Natural killer cell (primary cell): ENCODE data around the gene ZNF385D. TPM values are rescaled to one million over a fixed set of nuclear protein-coding genes. Genes with fewer than 3 reads are reported as not detected.

Experiments
- ATAC-seq, 3 donors: fragments of 150-1000 bp in 2 of 3; fragments of 200-7000 bp in 1 of 3; cut with Tn5 transposase; 1 replicate in 1 of 3; 2 replicates in 2 of 3; pipeline ENCODE4 v1.10.0; 2021; ENCODE audit warnings: mild to moderate bottlenecking in 2 of 3, moderate library complexity in 2 of 3
- DNase-seq, 2 donors: peaks; one replicate each; pipeline versions ENCODE4 v3.0.0 to v3.0.0-alpha.2; 2013 to 2021; ENCODE audit warnings: mixed read lengths in 1 of 2
- H3K27ac ChIP-seq: one replicate; pipeline ENCODE4 v1.5.1; 2013; ENCODE audit warnings: mild to moderate bottlenecking, low read length
- H3K27me3 ChIP-seq: one replicate; pipeline ENCODE4 v1.6.1; 2013; ENCODE audit warnings: low read length; ENCODE audit not compliant: control insufficient read depth, insufficient read depth
- H3K36me3 ChIP-seq: one replicate; pipeline ENCODE4 v1.6.1; 2013; ENCODE audit warnings: low read length; ENCODE audit not compliant: control insufficient read depth, insufficient read depth
- H3K4me1 ChIP-seq: one replicate; pipeline ENCODE4 v1.6.1; 2013; ENCODE audit warnings: low read length; ENCODE audit not compliant: control insufficient read depth, insufficient read depth
- H3K4me3 ChIP-seq: one replicate; pipeline ENCODE4 v1.5.1; 2013; ENCODE audit warnings: low read length
- H3K9me3 ChIP-seq: one replicate; pipeline ENCODE4 v1.6.1; 2013; ENCODE audit warnings: low read length; ENCODE audit not compliant: control insufficient read depth, insufficient read depth
- H3K27ac Mint-ChIP-seq, 2 donors: one replicate each; pipeline ENCODE4 v1.8.0; 2022; ENCODE audit warnings: mild to moderate bottlenecking in 2 of 2, mixed read lengths in 2 of 2, moderate library complexity in 1 of 2
- H3K27me3 Mint-ChIP-seq, 2 donors: one replicate each; pipeline ENCODE4 v1.8.0; 2022; ENCODE audit warnings: low read depth in 2 of 2, mixed read lengths in 2 of 2
- H3K36me3 Mint-ChIP-seq: one replicate; pipeline ENCODE4 v1.8.0; 2022; ENCODE audit warnings: mixed read lengths
- H3K4me1 Mint-ChIP-seq, 2 donors: one replicate each; pipeline ENCODE4 v1.8.0; 2022; ENCODE audit warnings: mixed read lengths in 2 of 2
- H3K4me3 Mint-ChIP-seq: one replicate; pipeline ENCODE4 v1.8.0; 2022; ENCODE audit warnings: mild to moderate bottlenecking, moderate library complexity, mixed read lengths
- H3K9me3 Mint-ChIP-seq, 2 donors: one replicate each; pipeline ENCODE4 v1.8.0; 2022; ENCODE audit warnings: mixed read lengths in 2 of 2
- WGBS: methylation state at CpG from one replicate; pipeline ENCODE4 v1.1.7; 2013; ENCODE audit warnings: missing lambda C conversion rate; ENCODE audit not compliant: insufficient coverage; 5-methylcytosine and 5-hydroxymethylcytosine counted together
- intact Hi-C: fragments of 100-400 bp; cut with micrococcal nuclease; formaldehyde crosslinking; loops from one replicate; pipeline ENCODE4 v1.14.2; 2022
- total RNA-seq, 4 donors: library from RNA; stranded (reverse); fragments of 120-200 nt in 1 of 4; gene quantifications; one replicate each; pipeline versions ENCODE4 v1.2.3 to v1.2.4, GENCODE V29; 2013 to 2022
- TF ChIP-seq, protein P1 (sequence below): fragments of 200-600 bp; IDR thresholded peaks from one replicate; pipeline ENCODE4 v1.8.0; 2022; ENCODE audit warnings: antibody characterized with exemption

Gene ZNF385D
- total RNA-seq, 3 donors from 2014 or later (not counting 1 experiment from before 2014, with no cell fraction given), result 0.02 to 0.31 (median 0.25) TPM

DNA sequence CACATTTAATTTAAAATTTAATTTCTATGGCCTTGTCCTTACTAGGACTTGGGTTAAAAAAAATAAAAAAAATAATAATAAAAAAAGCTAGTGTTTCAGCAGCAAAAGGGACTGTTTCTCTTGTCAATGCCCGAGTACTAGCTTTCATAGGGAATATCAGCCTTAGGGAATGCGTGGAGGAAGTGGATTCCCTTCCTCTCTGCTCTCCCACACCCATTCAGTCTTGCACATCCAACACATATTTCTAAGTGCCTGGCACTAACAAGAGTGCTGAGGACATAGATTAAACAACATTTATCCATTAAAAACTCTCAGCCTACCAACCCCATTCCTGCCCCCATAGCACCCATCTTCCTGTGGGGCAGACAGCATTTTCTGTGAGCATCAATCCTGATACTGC, 6.2 kb downstream of the ZNF385D start:
- intact Hi-C loops, result no loop called here

DNA sequence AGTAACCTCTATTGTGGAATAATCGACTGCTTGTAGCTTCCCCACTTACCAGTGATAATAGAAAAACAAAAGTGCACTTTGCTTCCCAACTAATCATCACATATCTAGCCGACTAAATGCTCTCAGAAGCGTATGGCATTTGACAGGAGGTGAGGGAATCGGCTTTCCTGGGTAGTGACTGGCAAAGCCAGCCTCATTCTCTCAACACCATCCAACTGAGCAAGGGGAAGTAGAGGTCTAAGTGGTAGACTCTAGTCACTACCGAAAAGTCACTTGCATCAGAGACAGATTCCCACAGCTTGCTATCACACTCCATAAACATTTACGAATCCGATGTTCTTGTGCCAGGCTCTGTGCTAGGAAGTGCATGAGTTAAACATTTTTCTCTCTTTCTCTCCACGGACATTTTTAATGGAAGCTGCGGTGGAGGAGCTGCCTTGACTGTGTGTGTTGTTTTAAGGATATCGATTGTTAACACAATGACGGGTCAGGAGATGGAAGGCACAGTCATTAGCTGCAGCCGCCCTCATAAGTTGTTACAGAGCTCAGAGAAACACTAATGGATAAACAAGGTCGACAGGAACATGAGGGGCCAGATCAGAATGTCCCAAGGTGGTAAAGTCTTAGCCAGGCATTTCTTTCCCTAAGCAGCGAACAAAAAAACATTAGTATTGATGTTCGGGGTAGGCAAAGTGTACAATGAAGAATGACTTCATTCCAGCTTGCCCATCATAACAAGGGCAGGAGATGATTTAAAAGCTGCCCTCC, 11.9 kb downstream of the ZNF385D start:
- H3K27me3 ChIP-seq, result no peaks in the 10 kb centered on the region
- ATAC-seq (no peak), DNase-seq (no peak)
- TF ChIP-seq, protein P1, sequence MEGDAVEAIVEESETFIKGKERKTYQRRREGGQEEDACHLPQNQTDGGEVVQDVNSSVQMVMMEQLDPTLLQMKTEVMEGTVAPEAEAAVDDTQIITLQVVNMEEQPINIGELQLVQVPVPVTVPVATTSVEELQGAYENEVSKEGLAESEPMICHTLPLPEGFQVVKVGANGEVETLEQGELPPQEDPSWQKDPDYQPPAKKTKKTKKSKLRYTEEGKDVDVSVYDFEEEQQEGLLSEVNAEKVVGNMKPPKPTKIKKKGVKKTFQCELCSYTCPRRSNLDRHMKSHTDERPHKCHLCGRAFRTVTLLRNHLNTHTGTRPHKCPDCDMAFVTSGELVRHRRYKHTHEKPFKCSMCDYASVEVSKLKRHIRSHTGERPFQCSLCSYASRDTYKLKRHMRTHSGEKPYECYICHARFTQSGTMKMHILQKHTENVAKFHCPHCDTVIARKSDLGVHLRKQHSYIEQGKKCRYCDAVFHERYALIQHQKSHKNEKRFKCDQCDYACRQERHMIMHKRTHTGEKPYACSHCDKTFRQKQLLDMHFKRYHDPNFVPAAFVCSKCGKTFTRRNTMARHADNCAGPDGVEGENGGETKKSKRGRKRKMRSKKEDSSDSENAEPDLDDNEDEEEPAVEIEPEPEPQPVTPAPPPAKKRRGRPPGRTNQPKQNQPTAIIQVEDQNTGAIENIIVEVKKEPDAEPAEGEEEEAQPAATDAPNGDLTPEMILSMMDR, result no peak
- Mint-ChIP-seq H3K27ac (no peak overlapping the region), H3K9me3 (peaks cover 12 to 17% of the 10 kb centered on the region in 2 donors), H3K36me3 (peaks cover 7% of the 10 kb centered on the region), H3K27me3 (no peaks in the 10 kb centered on the region), H3K4me1 (no peaks in the 10 kb centered on the region), H3K4me3 (no peak overlapping the region)
- H3K27ac ChIP-seq, result no peak overlapping the region
- peaks cover 3% of the 10 kb centered on the region for H3K9me3 ChIP-seq
- H3K4me1 ChIP-seq, result no peaks in the 10 kb centered on the region
- H3K36me3 ChIP-seq, result no peaks in the 10 kb centered on the region
- no peak overlapping the region for H3K4me3 ChIP-seq
- 85% methylated on average over 11 of the region's 15 CpGs for WGBS
- intact Hi-C loops, result no loop called here

More for the DNA sequence above, 6.2 kb downstream of the ZNF385D start:
- no peaks in the 10 kb centered on the region for H3K36me3 Mint-ChIP-seq
- H3K36me3 ChIP-seq, result no peaks in the 10 kb centered on the region
- no peaks in the 10 kb centered on the region for H3K4me1 Mint-ChIP-seq
- H3K9me3 Mint-ChIP-seq, result peaks cover 11 to 13% of the 10 kb centered on the region in 2 donors
- H3K27ac ChIP-seq, result no peak overlapping the region
- H3K4me1 ChIP-seq, result no peaks in the 10 kb centered on the region
- peaks cover 3% of the 10 kb centered on the region for H3K9me3 ChIP-seq
- no peaks in the 10 kb centered on the region for H3K27me3 Mint-ChIP-seq
- DNase-seq, result no peak
- TF ChIP-seq, protein P1, result no peak
- no peak overlapping the region for H3K4me3 ChIP-seq
- ATAC-seq, result no peak
- no peaks in the 10 kb centered on the region for H3K27me3 ChIP-seq
- H3K4me3 Mint-ChIP-seq, result no peak overlapping the region
- 89% methylated on average over 2 of the region's 2 CpGs for WGBS
- no peak overlapping the region for H3K27ac Mint-ChIP-seq

DNA sequence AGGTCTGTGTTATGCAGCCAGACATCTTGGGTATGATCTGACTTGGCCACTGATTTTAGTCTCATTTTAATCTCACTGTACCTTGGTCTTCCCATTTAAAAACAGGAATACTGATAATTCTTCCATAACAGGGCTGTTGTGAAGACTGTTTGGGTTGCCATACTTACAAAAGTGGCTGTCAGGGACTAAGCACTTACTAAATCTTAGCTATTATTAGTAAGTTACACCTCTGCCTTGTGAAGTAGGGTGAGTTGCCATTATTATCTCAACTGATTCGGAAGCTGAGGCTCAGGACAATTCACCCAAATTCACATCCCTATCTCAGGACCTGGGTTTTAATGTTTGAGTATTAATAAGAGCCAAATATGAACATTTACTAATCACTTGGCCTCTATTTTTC, 12.7 kb downstream of the ZNF385D start:
- intact Hi-C loops, result no loop called here
- ATAC-seq (no peak), DNase-seq (no peak)
- H3K4me3 ChIP-seq, result no peak overlapping the region
- H3K27me3 ChIP-seq, result no peaks in the 10 kb centered on the region
- no peaks in the 10 kb centered on the region for H3K27me3 Mint-ChIP-seq
- H3K36me3 ChIP-seq, result no peaks in the 10 kb centered on the region
- peaks cover 9% of the 10 kb centered on the region for H3K36me3 Mint-ChIP-seq
- peaks cover under 1% of the 10 kb centered on the region for H3K9me3 ChIP-seq
- TF ChIP-seq, protein P1, result no peak
- H3K4me3 Mint-ChIP-seq, result no peak overlapping the region
- no CpG with 5 or more reads among the region's 1 CpG for WGBS
- no peak overlapping the region for H3K27ac ChIP-seq
- H3K9me3 Mint-ChIP-seq, result peaks cover 13 to 17% of the 10 kb centered on the region in 2 donors
- H3K4me1 ChIP-seq, result no peaks in the 10 kb centered on the region
- H3K4me1 Mint-ChIP-seq, result no peaks in the 10 kb centered on the region
- H3K27ac Mint-ChIP-seq, result no peak overlapping the region

DNA sequence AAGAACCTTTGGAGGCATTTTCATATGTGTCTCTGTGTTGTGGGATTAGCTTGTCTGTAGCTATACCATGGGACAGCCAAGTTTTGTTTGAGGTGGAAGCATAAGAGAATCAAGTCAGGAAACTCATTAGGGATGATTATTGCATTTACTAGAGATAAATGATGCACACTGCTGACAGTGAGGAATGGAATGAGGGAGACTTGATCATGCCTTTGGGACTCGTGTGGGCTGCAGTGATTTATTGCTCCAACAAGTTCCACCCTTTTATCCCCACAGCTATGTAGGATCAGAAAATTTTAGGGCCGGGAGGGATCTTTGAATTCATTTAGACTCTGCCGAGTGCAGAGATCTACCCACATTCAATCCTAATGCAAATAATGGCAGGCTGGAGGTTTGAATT, 16.3 kb downstream of the ZNF385D start:
- TF ChIP-seq, protein P1, result no peak
- Mint-ChIP-seq H3K4me1 (no peaks in the 10 kb centered on the region), H3K36me3 (peaks cover 17% of the 10 kb centered on the region), H3K4me3 (no peak overlapping the region), H3K27me3 (no peaks in the 10 kb centered on the region), H3K9me3 (peaks cover 15 to 20% of the 10 kb centered on the region in 2 donors), H3K27ac (no peak overlapping the region)
- no peak overlapping the region for H3K4me3 ChIP-seq
- DNase-seq (no peak), ATAC-seq (no peak)
- no peaks in the 10 kb centered on the region for H3K36me3 ChIP-seq
- intact Hi-C loops, result no loop called here
- H3K27me3 ChIP-seq, result no peaks in the 10 kb centered on the region
- no peaks in the 10 kb centered on the region for H3K9me3 ChIP-seq
- H3K4me1 ChIP-seq, result no peaks in the 10 kb centered on the region
- H3K27ac ChIP-seq, result no peak overlapping the region
- 89% methylated on average over 2 of the region's 3 CpGs for WGBS
